Loucy (cell line): ENCODE results near the gene SUPT7L.

Experiments used
- CTCF ChIP-seq: fragments of 200-600 bp; sonication (generic); conservative IDR thresholded peaks from 2 replicates; pipeline ENCODE4 v1.5.1; 2014; ENCODE audit warnings: mild to moderate bottlenecking, antibody characterized with exemption, low read length
- EZH2phosphoT487 ChIP-seq: fragments of 200-600 bp; IDR thresholded peaks from 2 replicates; pipeline ENCODE4 v1.6.1; 2018; ENCODE audit warnings: antibody characterized with exemption, mild to moderate bottlenecking, moderate library complexity, borderline replicate concordance

GRCh38 chr2:27613985-27614384 is 49.4 kb downstream of the SUPT7L start:
- no peak for TF ChIP-seq CTCF
- TF ChIP-seq EZH2phosphoT487, result no peak
